ENCODE measurements around the gene OR8U1.
"Not testable (repeated sequence)": the region's sequence is repeated elsewhere in the genome, so short reads cannot be mapped to it uniquely, and the experiment has no call there.

OR8U1 gene

GRCh38 chr11:56375324-56375723 lies at the start of gene OR8U1:
Gene OR8U1 (plus strand): TSS chr11:56375624. CDS start chr11:56375624, 0 bp downstream.
- no peak for DNase-seq

- DNase-seq, result no peak
Measured at GRCh38 chr11:56331861-56332491, 43.4 kb upstream of the OR8U1 start.

- DNase-seq, result no peak
Measured at GRCh38 chr11:56333156-56333555, 42.3 kb upstream of the OR8U1 start.

GRCh38 chr11:56340289-56340688 lies 35.1 kb upstream of the OR8U1 start:
- DNase-seq, result no peak

DNA sequence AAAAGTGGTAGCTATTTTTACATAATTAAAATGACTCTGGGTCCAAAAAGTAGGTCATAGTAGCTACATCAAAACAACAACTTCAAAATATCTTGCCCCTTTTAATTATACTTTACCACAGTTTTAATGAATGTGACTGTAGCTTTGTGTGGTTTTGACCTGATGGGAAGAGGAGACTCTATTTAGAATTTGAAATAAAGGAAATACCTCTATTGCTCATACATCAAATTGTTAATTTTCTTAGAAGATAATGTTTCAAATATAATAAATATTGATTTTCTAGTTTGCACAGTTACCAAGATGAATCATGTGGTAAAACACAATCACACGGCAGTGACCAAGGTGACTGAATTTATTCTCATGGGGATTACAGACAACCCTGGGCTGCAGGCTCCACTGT lies 29.7 kb upstream of the OR8U1 start, which contains the start of gene OR8K1:
TSS of gene OR8K1 (plus strand) at position 301 of the 400 bp plus-strand sequence. CDS start at position 301, 0 bp downstream.
- no peak for DNase-seq

DNA sequence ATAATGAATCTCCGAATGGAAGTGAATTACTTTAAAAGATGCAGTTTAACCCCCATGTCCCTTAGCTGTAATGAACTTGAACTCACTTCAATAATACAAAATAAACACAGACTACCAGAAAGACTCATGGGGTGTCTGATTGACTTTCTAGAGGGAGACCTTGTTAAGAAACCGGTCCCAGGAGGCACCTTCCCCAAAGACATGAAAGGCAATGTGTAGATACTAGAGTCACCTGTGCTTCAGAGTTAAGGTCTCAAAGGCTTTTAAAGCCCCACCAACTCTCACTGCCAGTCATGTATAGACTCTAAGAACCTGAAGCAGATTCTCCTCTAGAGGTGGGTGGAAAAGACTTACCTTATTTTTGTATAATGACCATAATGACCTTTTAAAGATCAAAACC lies 21.4 kb upstream of the OR8U1 start, which contains the start of gene OR8J1:
TSS of gene OR8J1 (plus strand) at position 301 of the 400 bp plus-strand sequence. CDS start 5,956 bp downstream, outside the sequence.
- DNase-seq, result no peak

DNA sequence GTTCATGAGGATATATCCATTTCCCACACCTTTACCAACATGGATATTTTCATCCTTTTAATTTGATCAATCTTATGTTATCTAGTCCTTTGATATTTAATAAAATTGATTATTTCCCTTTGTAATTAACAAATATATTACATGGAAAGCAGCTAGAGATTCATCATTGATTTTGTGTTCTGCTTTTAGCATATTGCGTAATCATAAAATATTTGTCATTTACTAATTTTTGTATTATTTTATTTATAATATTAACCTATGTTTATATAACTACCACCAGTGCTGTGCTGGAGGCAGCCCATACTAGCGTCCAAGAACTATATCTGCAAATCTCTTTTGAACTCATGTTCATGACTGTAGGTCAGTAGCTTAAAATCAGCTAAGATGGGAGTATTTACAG lies 4.7 kb downstream of the OR8U1 start:
- no peak for DNase-seq

DNA sequence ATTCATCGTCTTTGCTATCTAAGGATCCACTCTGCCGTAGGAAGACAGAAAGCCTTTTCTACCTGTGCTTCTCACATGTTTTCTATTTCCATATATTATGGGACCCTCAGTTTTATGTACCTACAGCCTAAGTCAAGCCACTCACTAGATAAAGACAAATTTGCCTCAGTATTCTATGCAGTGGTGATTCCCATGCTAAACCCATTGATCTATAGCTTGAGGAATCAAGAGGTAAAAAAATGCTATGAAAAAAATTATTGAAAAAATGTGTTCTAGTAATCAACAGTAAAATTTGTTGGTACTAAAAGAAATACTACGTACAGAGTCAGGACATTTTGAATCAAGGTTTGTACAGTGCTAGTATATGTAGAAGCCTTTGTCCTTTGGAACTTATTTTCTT lies 19.0 kb downstream of the OR8U1 start:
- no peak for DNase-seq

DNA sequence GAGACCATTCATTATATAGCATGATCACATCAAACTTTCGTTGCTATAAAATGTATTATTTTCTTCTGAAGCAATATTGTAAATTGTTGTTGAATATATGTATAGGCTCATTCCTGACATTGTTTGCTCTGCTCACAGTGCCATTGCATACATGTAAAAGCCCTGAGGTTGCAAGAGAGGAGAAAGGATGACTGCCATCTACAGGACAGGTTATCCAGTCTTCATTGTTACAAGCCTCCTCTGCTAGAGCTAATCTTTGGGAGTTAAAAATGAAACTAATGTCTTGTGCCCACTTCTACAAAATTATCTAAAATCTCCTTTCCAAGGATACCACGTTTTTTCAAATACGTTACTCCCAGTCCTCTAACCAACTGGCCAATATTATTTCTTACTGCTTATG lies 20.6 kb downstream of the OR8U1 start:
- no peak for DNase-seq

DNA sequence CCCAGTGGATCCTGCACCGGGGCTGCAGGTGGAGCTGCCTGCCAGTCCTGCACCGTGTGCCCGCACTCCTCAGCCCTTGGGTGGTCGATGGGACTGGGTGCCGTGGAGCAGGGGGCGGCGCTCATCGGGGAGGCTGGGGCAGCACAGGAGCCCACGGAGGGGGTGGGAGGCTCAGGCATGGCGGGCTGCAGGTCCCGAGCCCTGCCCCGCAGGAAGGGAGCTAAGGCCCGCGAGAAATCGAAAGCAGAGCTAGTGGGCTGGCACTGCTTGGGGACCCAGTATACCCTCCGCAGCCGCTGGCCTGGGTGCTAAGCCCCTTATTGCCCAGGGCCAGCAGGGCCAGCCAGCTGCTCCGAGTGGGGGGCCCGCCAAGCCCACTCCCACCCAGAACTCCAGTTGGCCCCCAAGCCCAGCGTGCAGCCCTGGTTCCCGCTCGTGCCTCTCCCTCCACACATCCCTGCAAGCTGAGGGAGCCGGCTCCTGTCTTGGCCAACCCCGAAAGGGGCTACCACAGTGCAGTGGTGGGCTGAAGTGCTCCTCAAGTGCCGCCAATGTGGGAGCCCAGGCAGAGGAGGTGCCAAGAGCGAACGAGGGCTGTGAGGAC lies 26.5 kb downstream of the OR8U1 start:
- DNase-seq, result not testable (repeated sequence)

- no peak for DNase-seq
Measured at GRCh38 chr11:56404393-56404792, 29.0 kb downstream of the OR8U1 start.

DNA sequence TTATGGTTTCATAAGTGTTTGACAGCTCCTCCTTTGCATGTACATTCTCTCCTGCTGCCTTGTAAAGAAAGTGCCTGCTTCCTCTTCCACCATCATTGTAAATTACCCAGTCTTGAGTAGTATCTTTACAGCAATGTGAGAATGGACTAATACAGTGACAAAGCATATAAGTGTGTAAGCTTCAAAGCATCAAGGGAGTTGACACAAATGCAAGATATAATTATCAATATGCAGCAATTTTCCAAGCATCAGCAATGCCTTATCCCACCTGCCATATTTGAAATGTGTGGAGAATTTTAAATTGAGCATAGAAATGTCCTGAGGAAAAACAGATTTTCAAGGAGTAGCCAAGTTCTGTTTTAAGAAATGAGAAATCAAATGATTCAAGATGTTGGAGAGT lies 35.4 kb downstream of the OR8U1 start:
- DNase-seq, result no peak

- DNase-seq, result no peak
Measured at GRCh38 chr11:56412396-56412795, 37.0 kb downstream of the OR8U1 start, which contains the start of gene OR5AL1. Gene OR5AL1 (plus strand): TSS chr11:56412696.

Measured in GF-D8 (cell line).